ENCODE results near the gene MMRN2.
"Not testable (repeated sequence)": the region's sequence is repeated elsewhere in the genome, so short reads cannot be mapped to it uniquely, and the experiment has no call there.

The MMRN2 gene

DNA sequence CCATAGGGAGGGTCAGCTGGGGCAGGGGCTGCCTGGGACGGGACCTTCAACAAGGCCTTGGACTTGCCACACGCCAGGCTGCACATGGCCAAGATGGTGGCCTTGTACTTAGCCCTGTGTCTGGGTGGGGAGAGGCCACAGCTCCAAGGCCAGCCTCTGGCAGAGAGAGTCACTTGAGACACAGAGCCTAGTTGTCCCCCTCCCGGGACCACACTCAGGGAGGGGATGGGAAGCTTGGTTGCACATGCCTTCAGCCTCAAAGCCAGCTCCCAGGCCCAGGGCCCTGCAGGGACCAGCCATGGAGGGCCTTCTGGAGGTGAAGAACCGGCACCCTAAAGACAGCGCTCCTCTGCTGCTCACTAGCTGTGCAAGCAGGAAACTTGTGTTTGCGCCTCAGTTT lies 16.7 kb downstream of the MMRN2 start:
- no peak for DNase-seq (ENCODE audit: low read depth)

GRCh38 chr10:86940076-86940475 lies 17.3 kb downstream of the MMRN2 start:
- DNase-seq (ENCODE audit: low read depth) = not testable (repeated sequence)

- DNase-seq (ENCODE audit: low read depth) = no peak
These were observed 19.2 kb downstream of the MMRN2 start for GRCh38 chr10:86938260-86938659.

- no peak for DNase-seq (ENCODE audit: low read depth)
These were observed 19.8 kb downstream of the MMRN2 start for GRCh38 chr10:86937502-86938154.

- no peak for DNase-seq (ENCODE audit: low read depth)
These were observed 20.5 kb downstream of the MMRN2 start for GRCh38 chr10:86936661-86937501.

DNA sequence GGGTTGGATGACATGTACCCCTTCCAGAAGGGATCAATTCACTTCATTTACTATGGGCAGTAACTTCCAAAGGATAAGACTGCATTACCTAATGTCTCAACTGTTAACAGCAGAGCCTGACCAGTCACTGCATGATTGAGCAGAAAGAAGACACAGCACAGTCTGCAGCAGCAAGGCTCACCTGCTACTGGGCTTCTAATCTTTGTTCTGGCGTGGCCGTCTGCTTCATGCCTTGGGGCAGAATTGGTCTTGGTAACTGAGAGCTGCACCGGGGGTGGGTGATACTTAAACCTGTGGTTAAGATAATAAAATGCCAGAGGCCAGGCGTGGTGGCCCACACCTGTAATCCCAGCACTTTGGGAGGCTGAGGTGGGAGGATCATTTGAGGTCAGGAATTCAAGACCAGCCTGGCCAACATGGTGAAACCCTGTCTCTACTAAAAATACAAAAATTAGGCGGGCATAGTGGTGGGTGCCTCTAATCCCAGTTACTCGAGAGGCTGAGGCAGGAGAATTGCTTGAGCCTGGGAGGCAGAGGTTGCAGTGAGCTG lies 23.2 kb downstream of the MMRN2 start:
- not testable (repeated sequence) for DNase-seq (ENCODE audit: low read depth)

GRCh38 chr10:86932674-86933073 lies 24.7 kb downstream of the MMRN2 start:
- DNase-seq (ENCODE audit: low read depth) = no peak

DNA sequence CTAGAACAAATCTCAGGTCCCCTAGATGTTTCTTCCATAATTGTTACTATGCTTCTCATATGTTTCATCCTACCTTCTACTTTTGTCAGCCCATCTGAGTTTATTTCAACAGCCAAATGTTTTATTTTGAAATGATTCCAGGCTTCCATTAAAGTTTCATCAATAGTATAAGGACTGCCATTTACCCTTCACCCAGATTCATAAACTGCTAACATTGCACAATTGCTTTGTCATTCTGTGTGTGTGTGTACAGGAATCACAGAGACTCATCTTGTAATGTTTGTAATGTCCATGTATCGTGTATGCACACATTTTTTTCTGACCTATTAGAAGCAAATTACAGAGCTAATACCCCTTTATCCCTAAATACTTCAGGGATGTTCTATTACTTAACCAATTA lies 25.5 kb downstream of the MMRN2 start:
- DNase-seq (ENCODE audit: low read depth) = no peak

- DNase-seq (ENCODE audit: low read depth) = no peak
These were observed 27.7 kb downstream of the MMRN2 start for GRCh38 chr10:86929468-86930380.

DNA sequence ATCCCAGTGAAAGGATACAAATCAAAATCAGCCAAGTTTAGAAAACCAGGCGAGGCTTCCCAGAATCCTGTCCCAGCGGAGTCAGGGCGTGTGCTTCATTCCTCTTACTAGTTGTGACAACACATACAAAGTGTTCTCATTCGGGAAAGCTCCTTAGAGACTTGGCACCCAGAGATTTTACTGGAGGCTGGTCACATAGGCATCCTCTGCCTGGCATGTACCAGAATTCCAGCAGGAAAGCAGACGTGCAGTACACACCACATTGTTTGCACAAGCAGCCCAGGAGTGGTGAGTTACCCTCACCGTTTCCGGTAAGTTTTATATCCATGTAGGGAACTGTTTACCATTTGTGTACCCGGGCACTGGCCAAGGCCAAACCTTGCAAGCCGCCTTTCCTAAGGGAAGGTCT lies 34.9 kb downstream of the MMRN2 start:
- DNase-seq (ENCODE audit: low read depth) = no peak

GRCh38 chr10:86918022-86918471 lies 39.4 kb downstream of the MMRN2 start:
- no peak for DNase-seq (ENCODE audit: low read depth)

DNA sequence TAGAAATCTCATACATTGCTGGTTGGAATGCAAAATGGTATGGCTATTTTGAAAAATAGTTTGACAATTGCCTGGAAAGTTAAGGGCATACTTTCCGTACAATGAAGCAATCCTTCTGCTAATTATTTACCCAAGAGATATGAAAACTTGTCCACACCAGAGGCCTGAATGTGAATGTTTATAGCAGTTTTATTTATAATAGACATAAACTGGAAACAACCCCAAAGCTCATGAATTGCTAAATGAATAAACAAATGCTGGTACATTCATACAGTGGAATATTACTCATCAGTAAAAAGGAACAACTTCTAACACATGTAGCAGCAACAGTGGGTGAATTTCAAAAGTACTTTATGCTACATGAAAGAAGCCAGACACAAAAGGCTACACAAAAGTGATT lies 42.7 kb downstream of the MMRN2 start:
- DNase-seq (ENCODE audit: low read depth) = no peak

GRCh38 chr10:86905429-86905828 lies 52.0 kb downstream of the MMRN2 start:
- DNase-seq (ENCODE audit: low read depth) = no peak

- no peak for DNase-seq (ENCODE audit: low read depth)
These were observed 52.8 kb downstream of the MMRN2 start for GRCh38 chr10:86904600-86904999.

- no peak for DNase-seq (ENCODE audit: low read depth)
These were observed 56.5 kb downstream of the MMRN2 start for GRCh38 chr10:86900955-86901354.

DNA sequence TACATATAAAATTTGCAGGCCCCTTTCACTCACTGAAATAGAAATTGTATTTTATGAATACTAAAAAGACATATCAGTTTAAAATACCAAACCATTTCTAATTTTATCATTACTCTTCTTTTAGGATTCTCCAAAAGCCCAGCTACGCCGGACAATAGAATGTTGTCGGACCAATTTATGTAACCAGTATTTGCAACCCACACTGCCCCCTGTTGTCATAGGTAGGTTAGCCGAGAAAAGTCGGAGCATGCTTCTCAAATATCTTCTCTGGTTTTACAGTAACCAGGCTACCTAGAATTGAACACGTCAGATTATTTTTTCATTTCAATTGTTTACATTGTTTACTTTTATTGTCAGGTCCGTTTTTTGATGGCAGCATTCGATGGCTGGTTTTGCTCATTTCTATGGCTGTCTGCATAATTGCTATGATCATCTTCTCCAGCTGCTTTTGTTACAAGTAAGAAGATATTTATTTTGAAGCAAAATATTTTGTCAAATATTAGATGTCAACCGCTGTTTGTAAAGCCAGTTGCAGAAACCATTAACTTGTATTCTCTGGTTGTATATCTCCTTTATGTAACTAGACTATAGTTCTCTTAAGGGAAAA lies 57.6 kb downstream of the MMRN2 start:
- DNase-seq (ENCODE audit: low read depth) = no peak

DNA sequence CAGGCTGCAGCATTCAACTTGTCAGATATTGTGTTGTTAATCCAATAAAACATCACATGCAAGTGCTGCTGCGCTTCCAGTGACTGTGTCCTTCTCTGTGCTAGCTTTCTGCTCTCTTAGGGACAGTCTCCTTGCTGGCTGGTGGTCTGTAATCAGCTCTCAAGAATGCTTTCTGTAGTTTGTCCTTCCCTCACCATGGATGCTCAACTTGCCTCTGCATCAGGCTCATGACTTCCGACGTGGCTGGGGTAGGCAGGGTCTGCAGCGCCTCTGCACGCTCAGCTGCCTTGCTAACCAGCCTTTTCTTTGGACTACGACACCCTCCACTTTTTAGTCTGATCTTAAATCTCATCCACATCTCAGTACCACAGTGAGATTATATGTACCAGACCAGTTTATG lies 58.3 kb downstream of the MMRN2 start:
- DNase-seq (ENCODE audit: low read depth) = no peak

GRCh38 chr10:86898511-86898910 lies 58.9 kb downstream of the MMRN2 start:
- no peak for DNase-seq (ENCODE audit: low read depth)

- DNase-seq (ENCODE audit: low read depth) = no peak
These were observed 67.4 kb downstream of the MMRN2 start for GRCh38 chr10:86889997-86890396.

DNA sequence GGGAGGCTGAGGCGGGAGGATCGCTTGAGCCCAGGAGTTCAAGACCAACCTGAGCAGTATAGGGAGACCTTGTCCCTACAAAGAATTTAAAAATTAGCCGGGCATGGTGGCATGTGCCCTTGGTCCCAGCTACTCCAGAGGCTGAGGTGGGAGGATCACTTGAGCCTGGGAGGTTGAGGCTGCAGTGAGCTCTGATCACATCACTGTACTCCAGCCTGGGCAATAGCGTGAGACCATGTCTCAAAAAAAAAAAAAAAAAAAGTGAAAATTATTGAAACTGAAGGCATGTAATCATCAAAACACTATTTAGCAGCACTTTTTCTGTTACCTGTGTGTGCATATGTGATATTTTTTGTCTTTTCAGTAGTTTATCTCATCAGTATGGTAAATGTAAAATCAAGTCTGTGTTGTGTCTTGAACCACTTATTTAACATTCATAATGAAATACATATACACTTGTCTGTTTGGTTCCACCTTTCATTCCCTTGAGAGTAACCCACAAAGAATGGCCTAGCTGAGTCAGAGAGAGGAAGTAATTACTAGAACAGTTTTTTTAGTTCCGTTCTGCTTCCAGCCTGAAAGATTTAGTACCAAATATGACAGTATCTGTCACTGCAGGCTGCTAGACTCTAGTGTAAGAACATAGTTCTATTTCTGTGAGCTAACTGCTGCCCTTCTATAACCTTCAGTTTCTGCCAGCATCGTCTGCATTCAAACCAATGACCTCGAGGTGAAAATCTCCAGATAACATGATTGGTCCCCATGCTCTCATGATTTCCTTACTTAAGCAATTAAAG lies 68.6 kb downstream of the MMRN2 start:
- no peak for DNase-seq (ENCODE audit: low read depth)
